ENCODE measurements around the gene ROPN1B. TPM values are rescaled to one million over a fixed set of nuclear protein-coding genes. Genes with fewer than 3 reads are reported as not detected.
"Not testable (repeated sequence)": the region's sequence is repeated elsewhere in the genome, so short reads cannot be mapped to it uniquely, and the experiment has no call there.

Gene ROPN1B
- total RNA-seq, 1 experiment from 2014 or later, result not detected

- DNase-seq; H3K27ac Mint-ChIP-seq (ENCODE audit: unreplicated experiment); H3K4me1 Mint-ChIP-seq (ENCODE audit: low read depth, unreplicated experiment); CTCF ChIA-PET; H3K36me3 ChIP-seq (ENCODE audit: control insufficient read depth, insufficient read depth, low read length); H3K36me3 Mint-ChIP-seq (ENCODE audit: insufficient read depth, unreplicated experiment); H3K4me1 ChIP-seq; BruUV-seq (replicated peaks); H3K27me3 ChIP-seq (replicated peaks; ENCODE audit: control insufficient read depth, insufficient read depth, low read length); intact Hi-C loops (cut with micrococcal nuclease; ENCODE audit: unreplicated experiment); H3K27me3 Mint-ChIP-seq (ENCODE audit: insufficient read depth, unreplicated experiment); H3K4me3 ChIP-seq (ENCODE audit: low read depth, low read length); H3K9me3 ChIP-seq; H3K4me3 Mint-ChIP-seq (ENCODE audit: unreplicated experiment); POLR2A ChIA-PET; H3K9me3 Mint-ChIP-seq (ENCODE audit: unreplicated experiment): not testable (repeated sequence)
These were observed 12.0 kb upstream of the ROPN1B start for GRCh38 chr3:125957020-125957419.

DNA sequence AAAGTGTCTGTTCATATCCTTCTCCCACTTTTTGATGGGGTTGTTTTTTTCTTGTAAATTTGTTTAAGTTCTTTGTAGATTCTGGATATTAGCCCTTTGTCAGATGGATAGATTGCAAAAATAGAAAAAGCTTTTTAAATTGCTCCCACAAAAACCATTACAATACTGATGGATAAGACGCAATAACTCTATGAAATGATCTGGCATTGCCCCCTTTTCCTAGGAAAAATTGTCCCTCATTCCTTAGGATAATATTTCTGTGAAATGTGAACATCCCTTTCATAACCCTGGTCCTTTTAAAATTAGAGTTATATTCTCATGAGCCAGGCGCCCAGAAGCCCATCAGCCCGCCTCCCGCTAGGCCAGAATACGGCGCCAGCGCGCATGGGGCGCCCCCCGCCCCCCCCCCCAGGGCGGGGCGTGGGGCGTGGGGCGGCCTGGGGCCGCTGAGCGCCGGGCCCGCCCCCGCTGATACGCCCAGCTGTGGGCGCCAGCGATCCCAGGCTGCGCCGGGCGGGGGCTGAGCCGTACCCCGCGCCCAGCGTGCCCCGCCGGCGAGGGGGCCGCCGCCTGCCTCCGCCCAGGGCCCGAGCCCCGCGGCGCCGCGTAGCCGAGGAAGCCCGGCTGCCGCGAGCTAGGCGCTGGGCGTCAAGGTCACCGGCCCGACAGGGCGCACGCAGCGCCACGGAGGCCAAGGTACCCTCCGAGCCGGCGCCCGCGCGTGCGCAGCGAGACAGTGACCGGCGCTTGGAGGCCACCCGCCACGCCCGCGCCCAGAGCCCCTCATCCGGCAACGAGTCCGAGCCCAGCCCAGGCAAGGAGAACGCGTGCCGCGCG lies 11.1 kb upstream of the ROPN1B start:
- POLR2A ChIA-PET, result no interaction called here
- Mint-ChIP-seq H3K27me3 (ENCODE audit: insufficient read depth, unreplicated experiment) (peaks cover 4% of the 10 kb centered on the region), H3K4me3 (ENCODE audit: unreplicated experiment) (no peak overlapping the region), H3K9me3 (ENCODE audit: unreplicated experiment) (no peaks in the 10 kb centered on the region), H3K4me1 (ENCODE audit: low read depth, unreplicated experiment) (no peaks in the 10 kb centered on the region), H3K36me3 (ENCODE audit: insufficient read depth, unreplicated experiment) (no peaks in the 10 kb centered on the region), H3K27ac (ENCODE audit: unreplicated experiment) (no peak overlapping the region)
- TF ChIP-seq CTCF (IDR thresholded peaks at IDR 0.05; ENCODE audit: insufficient read depth in 1 of 2, low read depth in 1 of 2, low read length in 1 of 2, severe bottlenecking in 1 of 2, unreplicated experiment in 1 of 2), result no peak
- intact Hi-C loops (cut with micrococcal nuclease; ENCODE audit: unreplicated experiment), result no loop called here
- no TSS peak for BruUV-seq (replicated peaks)
- Histone ChIP-seq H3K4me1 (no peaks in the 10 kb centered on the region), H3K36me3 (ENCODE audit: control insufficient read depth, insufficient read depth, low read length) (no peaks in the 10 kb centered on the region), H3K4me3 (ENCODE audit: low read depth, low read length) (no peak overlapping the region), H3K9me3 (no peaks in the 10 kb centered on the region), H3K27me3 (replicated peaks; ENCODE audit: control insufficient read depth, insufficient read depth, low read length) (no peaks in the 10 kb centered on the region)
- CTCF ChIA-PET, result no interaction called here
- DNase-seq, result no peak

GRCh38 chr3:125958511-125959316 lies 10.3 kb upstream of the ROPN1B start:
- BruUV-seq (replicated peaks), result no TSS peak
- POLR2A ChIA-PET, result no interaction called here
- Histone ChIP-seq H3K27me3 (replicated peaks; ENCODE audit: control insufficient read depth, insufficient read depth, low read length) (no peaks in the 10 kb centered on the region), H3K36me3 (ENCODE audit: control insufficient read depth, insufficient read depth, low read length) (no peaks in the 10 kb centered on the region), H3K4me1 (no peaks in the 10 kb centered on the region), H3K4me3 (ENCODE audit: low read depth, low read length) (no peak overlapping the region), H3K9me3 (no peaks in the 10 kb centered on the region)
- Mint-ChIP-seq H3K27me3 (ENCODE audit: insufficient read depth, unreplicated experiment) (peaks cover 1% of the 10 kb centered on the region), H3K27ac (ENCODE audit: unreplicated experiment) (no peak overlapping the region), H3K4me3 (ENCODE audit: unreplicated experiment) (no peak overlapping the region), H3K36me3 (ENCODE audit: insufficient read depth, unreplicated experiment) (no peaks in the 10 kb centered on the region), H3K4me1 (ENCODE audit: low read depth, unreplicated experiment) (no peaks in the 10 kb centered on the region), H3K9me3 (ENCODE audit: unreplicated experiment) (no peaks in the 10 kb centered on the region)
- CTCF ChIA-PET, result no interaction called here
- DNase-seq, result no peak
- TF ChIP-seq CTCF (IDR thresholded peaks at IDR 0.05; ENCODE audit: insufficient read depth in 1 of 2, low read depth in 1 of 2, low read length in 1 of 2, severe bottlenecking in 1 of 2, unreplicated experiment in 1 of 2), result no peak
- intact Hi-C loops (cut with micrococcal nuclease; ENCODE audit: unreplicated experiment), result no loop called here

All from Caco-2 (cell line).